GM12878 (cell line): ENCODE data around the gene CNN3.

Experiments
- CREM ChIP-seq: IDR thresholded peaks from 2 replicates; pipeline ENCODE4 v1.6.1; 2014; ENCODE audit warnings: antibody characterized with exemption, low read depth
- EZH2 ChIP-seq: IDR thresholded peaks from 2 replicates; pipeline ENCODE4 v1.6.1; 2012; ENCODE audit warnings: low read depth, mild to moderate bottlenecking, control low read depth, inconsistent platforms, low read length, borderline replicate concordance; ENCODE audit not compliant: control insufficient read depth
- GATAD2B ChIP-seq: fragments of 450-650 bp; conservative IDR thresholded peaks from 2 replicates; pipeline ENCODE4 v1.6.1; 2017; ENCODE audit warnings: low read depth, mild to moderate bottlenecking, moderate library complexity
- RAD51 ChIP-seq: fragments of 450-650 bp; IDR thresholded peaks from 2 replicates; pipeline ENCODE4 v1.6.1; 2016; ENCODE audit warnings: moderate library complexity, mild to moderate bottlenecking, inconsistent platforms
- RFX5 ChIP-seq: IDR thresholded peaks from 2 replicates; pipeline ENCODE4 v1.6.1; 2011; ENCODE audit warnings: low read depth, low read length, improper control_type of control experiment
- SMC3 ChIP-seq: IDR thresholded peaks from 2 replicates; pipeline ENCODE4 v1.6.1; 2011; ENCODE audit warnings: low read length, improper control_type of control experiment, borderline replicate concordance
- TF ChIP-seq, protein P1 (sequence below), 3 experiments: IDR thresholded peaks in 2 of 3; conservative IDR thresholded peaks in 1 of 3; 2 replicates each; pipeline ENCODE4 v1.5.1; 2011; ENCODE audit warnings: low read depth in 3 of 3, low read length in 3 of 3, mild to moderate bottlenecking in 3 of 3, control low read depth in 2 of 3, moderate library complexity in 2 of 3, inconsistent platforms in 1 of 3, mixed read lengths in 1 of 3; ENCODE audit not compliant: control insufficient read depth in 2 of 3, insufficient read depth in 1 of 3; ENCODE audit errors: extremely low read depth in 1 of 3

GRCh38 chr1:94925561-94926125 lies 1.3 kb downstream of the CNN3 start:
- TF ChIP-seq, protein P1, sequence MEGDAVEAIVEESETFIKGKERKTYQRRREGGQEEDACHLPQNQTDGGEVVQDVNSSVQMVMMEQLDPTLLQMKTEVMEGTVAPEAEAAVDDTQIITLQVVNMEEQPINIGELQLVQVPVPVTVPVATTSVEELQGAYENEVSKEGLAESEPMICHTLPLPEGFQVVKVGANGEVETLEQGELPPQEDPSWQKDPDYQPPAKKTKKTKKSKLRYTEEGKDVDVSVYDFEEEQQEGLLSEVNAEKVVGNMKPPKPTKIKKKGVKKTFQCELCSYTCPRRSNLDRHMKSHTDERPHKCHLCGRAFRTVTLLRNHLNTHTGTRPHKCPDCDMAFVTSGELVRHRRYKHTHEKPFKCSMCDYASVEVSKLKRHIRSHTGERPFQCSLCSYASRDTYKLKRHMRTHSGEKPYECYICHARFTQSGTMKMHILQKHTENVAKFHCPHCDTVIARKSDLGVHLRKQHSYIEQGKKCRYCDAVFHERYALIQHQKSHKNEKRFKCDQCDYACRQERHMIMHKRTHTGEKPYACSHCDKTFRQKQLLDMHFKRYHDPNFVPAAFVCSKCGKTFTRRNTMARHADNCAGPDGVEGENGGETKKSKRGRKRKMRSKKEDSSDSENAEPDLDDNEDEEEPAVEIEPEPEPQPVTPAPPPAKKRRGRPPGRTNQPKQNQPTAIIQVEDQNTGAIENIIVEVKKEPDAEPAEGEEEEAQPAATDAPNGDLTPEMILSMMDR (IDR thresholded peaks at IDR 0.05 in 2 of 3, conservative IDR thresholded peaks at IDR 0.05 in 1 of 3; ENCODE audit: control insufficient read depth in 2 of 3, extremely low read depth in 1 of 3, insufficient read depth in 1 of 3, low read depth in 3 of 3, low read length in 3 of 3): no peak
- TF ChIP-seq EZH2: no peak
- TF ChIP-seq GATAD2B: no peak
- no peak for TF ChIP-seq CREM
- no peak for TF ChIP-seq SMC3
- no peak for TF ChIP-seq RFX5
- no peak for TF ChIP-seq RAD51
